MM.1S (cell line): ENCODE data around the gene DAB1.

Experiments used
- DNase-seq: peaks from one replicate; pipeline ENCODE4 v3.0.0-alpha.2; 2015
- H2AFZ ChIP-seq: fragments of 300-600 bp; sonication (generic); 2 replicates; pipeline ENCODE4 v1.6.0; 2016; ENCODE audit warnings: antibody characterized with exemption, low read length
- H3F3A ChIP-seq: fragments of 300-600 bp; sonication (generic); 2 replicates; pipeline ENCODE4 v1.6.1; 2016; ENCODE audit warnings: mild to moderate bottlenecking, antibody characterized with exemption, low read length, moderate library complexity, mixed read lengths; ENCODE audit not compliant: insufficient read depth
- H3K27ac ChIP-seq: fragments of 300-600 bp; sonication (generic); 2 replicates; pipeline ENCODE4 v1.5.1; 2016; ENCODE audit warnings: mild to moderate bottlenecking, low read length
- H3K27me3 ChIP-seq: fragments of 300-600 bp; sonication (generic); replicated peaks from 2 replicates; pipeline ENCODE4 v1.6.0; 2016; ENCODE audit warnings: low read length; ENCODE audit not compliant: insufficient read depth
- H3K36me3 ChIP-seq: fragments of 300-600 bp; sonication (generic); replicated peaks from 2 replicates; pipeline ENCODE4 v1.6.1; 2016; ENCODE audit warnings: mild to moderate bottlenecking, low read length, mixed read lengths; ENCODE audit not compliant: insufficient read depth
- H3K4me1 ChIP-seq: fragments of 300-600 bp; sonication (generic); 2 replicates; pipeline ENCODE4 v1.6.1; 2016; ENCODE audit warnings: low read length, mixed read lengths
- H3K4me2 ChIP-seq: fragments of 300-600 bp; sonication (generic); 2 replicates; pipeline ENCODE4 v1.6.0; 2016; ENCODE audit warnings: low read depth, low read length
- H3K4me3 ChIP-seq: fragments of 300-600 bp; sonication (generic); 2 replicates; pipeline ENCODE4 v1.5.1; 2016; ENCODE audit warnings: low read length, mixed read lengths
- H3K79me2 ChIP-seq: fragments of 300-600 bp; sonication (generic); 2 replicates; pipeline ENCODE4 v1.6.1; 2016; ENCODE audit warnings: mixed run types, low read length, mixed read lengths
- H3K9ac ChIP-seq: fragments of 300-600 bp; sonication (generic); 2 replicates; pipeline ENCODE4 v1.6.1; 2016; ENCODE audit warnings: low read length, mixed read lengths
- H3K9me2 ChIP-seq: fragments of 300-600 bp; sonication (generic); replicated peaks from 2 replicates; pipeline ENCODE4 v1.6.1; 2016; ENCODE audit warnings: mild to moderate bottlenecking, low read length, mixed read lengths; ENCODE audit not compliant: insufficient read depth
- H3K9me3 ChIP-seq: fragments of 300-600 bp; sonication (generic); replicated peaks from 2 replicates; pipeline ENCODE4 v1.6.1; 2016; ENCODE audit warnings: mild to moderate bottlenecking, low read length, mixed read lengths; ENCODE audit not compliant: insufficient read depth
- H4K20me1 ChIP-seq: fragments of 300-600 bp; sonication (generic); 2 replicates; pipeline ENCODE4 v1.6.1; 2016; ENCODE audit warnings: mild to moderate bottlenecking, low read length, moderate library complexity, mixed read lengths; ENCODE audit not compliant: insufficient read depth
- EZH2 ChIP-seq: fragments of 300-600 bp; sonication (generic); optimal IDR thresholded peaks from 2 replicates; pipeline ENCODE3; 2017; ENCODE audit warnings: low read depth, mild to moderate bottlenecking, antibody characterized with exemption, low read length, mixed read lengths
- EZH2phosphoT487 ChIP-seq: fragments of 300-600 bp; sonication (generic); IDR thresholded peaks from 2 replicates; pipeline ENCODE4 v1.6.1; 2018; ENCODE audit warnings: antibody characterized with exemption, low read length
- TF ChIP-seq, protein P1 (sequence below): fragments of 300-600 bp; sonication (generic); IDR thresholded peaks from 2 replicates; pipeline ENCODE4 v1.5.1; 2016; ENCODE audit warnings: antibody characterized with exemption, low read length, mixed read lengths

Gene DAB1

DNA sequence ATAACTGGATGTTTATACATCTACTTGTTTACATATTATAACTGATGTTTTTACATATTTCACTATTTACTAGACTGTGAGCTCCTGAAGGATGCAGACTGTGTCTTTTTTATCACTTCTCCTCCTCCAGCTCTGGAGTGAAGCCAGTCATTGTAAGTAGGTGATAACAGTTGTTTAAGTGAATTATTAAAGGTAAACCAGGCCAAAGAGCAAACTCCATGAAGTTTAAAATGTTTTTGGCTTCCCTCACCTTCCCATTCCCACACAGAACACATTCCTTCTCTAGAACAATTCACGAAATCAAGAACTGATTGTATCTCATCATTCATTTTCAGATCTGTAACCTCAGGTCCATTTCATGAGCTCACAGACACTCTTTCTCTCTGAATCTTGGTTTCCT, 98.3 kb downstream of the DAB1 start:
- H3K79me2 ChIP-seq: no peaks in the 10 kb centered on the region
- no peaks in the 10 kb centered on the region for H3K27me3 ChIP-seq
- H3K27ac ChIP-seq: no peak overlapping the region
- no peaks in the 10 kb centered on the region for H3K9me3 ChIP-seq
- H3K36me3 ChIP-seq: no peaks in the 10 kb centered on the region
- H2AFZ ChIP-seq: no peak overlapping the region
- TF ChIP-seq, protein P1, sequence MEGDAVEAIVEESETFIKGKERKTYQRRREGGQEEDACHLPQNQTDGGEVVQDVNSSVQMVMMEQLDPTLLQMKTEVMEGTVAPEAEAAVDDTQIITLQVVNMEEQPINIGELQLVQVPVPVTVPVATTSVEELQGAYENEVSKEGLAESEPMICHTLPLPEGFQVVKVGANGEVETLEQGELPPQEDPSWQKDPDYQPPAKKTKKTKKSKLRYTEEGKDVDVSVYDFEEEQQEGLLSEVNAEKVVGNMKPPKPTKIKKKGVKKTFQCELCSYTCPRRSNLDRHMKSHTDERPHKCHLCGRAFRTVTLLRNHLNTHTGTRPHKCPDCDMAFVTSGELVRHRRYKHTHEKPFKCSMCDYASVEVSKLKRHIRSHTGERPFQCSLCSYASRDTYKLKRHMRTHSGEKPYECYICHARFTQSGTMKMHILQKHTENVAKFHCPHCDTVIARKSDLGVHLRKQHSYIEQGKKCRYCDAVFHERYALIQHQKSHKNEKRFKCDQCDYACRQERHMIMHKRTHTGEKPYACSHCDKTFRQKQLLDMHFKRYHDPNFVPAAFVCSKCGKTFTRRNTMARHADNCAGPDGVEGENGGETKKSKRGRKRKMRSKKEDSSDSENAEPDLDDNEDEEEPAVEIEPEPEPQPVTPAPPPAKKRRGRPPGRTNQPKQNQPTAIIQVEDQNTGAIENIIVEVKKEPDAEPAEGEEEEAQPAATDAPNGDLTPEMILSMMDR: no peak
- no peak for TF ChIP-seq EZH2
- TF ChIP-seq EZH2phosphoT487: no peak
- no peaks in the 10 kb centered on the region for H4K20me1 ChIP-seq
- H3K4me2 ChIP-seq: no peak overlapping the region
- H3K4me3 ChIP-seq: no peak overlapping the region
- H3K9me2 ChIP-seq: no peaks in the 10 kb centered on the region
- no peaks in the 10 kb centered on the region for H3F3A ChIP-seq
- no peak overlapping the region for H3K9ac ChIP-seq
- H3K4me1 ChIP-seq: no peaks in the 10 kb centered on the region
- DNase-seq: no peak

DNA sequence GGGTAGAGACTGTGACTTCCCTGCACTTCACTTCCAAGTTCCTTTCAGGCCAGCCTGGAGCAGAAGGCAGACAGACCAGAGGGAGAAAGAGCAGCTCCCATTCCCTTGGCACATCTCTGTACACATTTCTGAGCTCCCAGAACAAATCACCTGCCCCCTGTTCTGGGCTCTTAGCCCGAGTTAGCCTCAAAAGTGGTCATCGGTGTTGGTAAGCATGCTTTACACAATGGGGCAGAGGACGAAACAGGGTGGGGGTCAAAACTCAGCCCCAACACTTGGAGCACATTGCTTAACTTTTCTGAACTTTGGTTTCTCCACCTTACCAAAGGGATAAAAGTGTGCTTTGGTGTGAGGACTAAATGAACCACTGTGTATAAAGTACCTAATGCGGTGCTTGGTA, 98.7 kb downstream of the DAB1 start:
- Histone ChIP-seq H3K79me2 (no peaks in the 10 kb centered on the region), H3F3A (no peaks in the 10 kb centered on the region), H4K20me1 (no peaks in the 10 kb centered on the region), H3K27ac (no peak overlapping the region), H3K4me3 (no peak overlapping the region), H3K9me3 (no peaks in the 10 kb centered on the region), H3K36me3 (no peaks in the 10 kb centered on the region), H2AFZ (no peak overlapping the region), H3K9me2 (no peaks in the 10 kb centered on the region), H3K27me3 (no peaks in the 10 kb centered on the region), H3K4me2 (no peak overlapping the region), H3K9ac (no peak overlapping the region), H3K4me1 (no peaks in the 10 kb centered on the region)
- no peak for DNase-seq
- no peak for TF ChIP-seq EZH2phosphoT487
- TF ChIP-seq, protein P1: no peak

DNA sequence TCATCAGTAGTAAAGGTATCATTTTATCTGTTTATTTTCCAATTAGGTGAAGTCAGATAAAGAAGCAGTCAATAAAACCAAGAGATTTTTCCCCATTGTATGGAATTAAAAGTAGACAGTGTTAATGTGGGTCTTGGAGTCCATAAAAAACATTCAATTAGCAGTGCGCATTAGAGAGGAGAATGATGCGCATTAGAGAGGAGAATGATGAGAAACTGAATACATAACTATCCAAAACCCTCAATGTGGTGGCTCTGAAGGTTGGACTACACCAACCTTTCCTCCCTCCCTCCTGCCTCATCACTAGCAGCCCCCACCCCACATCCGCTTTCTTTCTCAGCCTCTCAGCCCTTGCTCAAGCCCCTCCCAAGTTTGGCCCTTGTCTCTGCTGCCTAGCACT, 99.5 kb downstream of the DAB1 start:
- no peaks in the 10 kb centered on the region for H3F3A ChIP-seq
- DNase-seq: no peak
- H3K4me1 ChIP-seq: no peaks in the 10 kb centered on the region
- H3K9ac ChIP-seq: no peak overlapping the region
- H3K4me3 ChIP-seq: no peak overlapping the region
- H3K79me2 ChIP-seq: no peaks in the 10 kb centered on the region
- H3K9me3 ChIP-seq: no peaks in the 10 kb centered on the region
- no peak overlapping the region for H3K4me2 ChIP-seq
- H3K27me3 ChIP-seq: no peaks in the 10 kb centered on the region
- H3K27ac ChIP-seq: no peak overlapping the region
- TF ChIP-seq, protein P1: no peak
- TF ChIP-seq EZH2 (no peak), EZH2phosphoT487 (no peak)
- H3K36me3 ChIP-seq: no peaks in the 10 kb centered on the region
- H4K20me1 ChIP-seq: no peaks in the 10 kb centered on the region
- no peaks in the 10 kb centered on the region for H3K9me2 ChIP-seq
- no peak overlapping the region for H2AFZ ChIP-seq

DNA sequence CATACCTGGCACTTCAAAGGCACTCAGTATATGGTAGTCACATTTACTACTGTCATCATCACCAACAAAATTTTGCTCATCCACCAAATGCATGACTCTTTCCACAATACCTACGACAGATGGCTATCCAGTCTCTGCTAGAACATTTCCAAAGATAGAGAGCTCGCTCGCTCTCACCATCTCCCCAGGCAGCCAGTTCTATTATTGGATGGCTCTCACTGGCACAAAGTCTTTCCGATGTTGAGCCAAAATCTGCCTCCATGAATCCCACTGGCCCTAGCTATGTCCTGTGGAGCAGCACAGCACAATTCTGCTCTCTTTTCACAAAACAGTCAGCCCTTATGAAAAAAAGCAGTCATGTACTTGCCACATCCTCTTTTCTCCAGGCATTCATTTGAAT, 102.1 kb downstream of the DAB1 start:
- no peak for DNase-seq
- Histone ChIP-seq H3K4me3 (no peak overlapping the region), H3K36me3 (no peaks in the 10 kb centered on the region), H3K79me2 (no peaks in the 10 kb centered on the region), H3K9me2 (no peaks in the 10 kb centered on the region), H2AFZ (no peak overlapping the region), H3K27me3 (no peaks in the 10 kb centered on the region), H3K4me2 (no peak overlapping the region), H3K27ac (no peak overlapping the region), H3K9ac (no peak overlapping the region), H3K9me3 (no peaks in the 10 kb centered on the region), H3F3A (no peaks in the 10 kb centered on the region), H3K4me1 (no peaks in the 10 kb centered on the region), H4K20me1 (no peaks in the 10 kb centered on the region)
- TF ChIP-seq EZH2 (no peak), EZH2phosphoT487 (no peak)
- TF ChIP-seq, protein P1: no peak
